ENCODE data around the gene MLLT10. TPM values are rescaled to one million over a fixed set of nuclear protein-coding genes. Genes with fewer than 3 reads are reported as not detected.
"Not testable (repeated sequence)": the region's sequence is repeated elsewhere in the genome, so short reads cannot be mapped to it uniquely, and the experiment has no call there.

The MLLT10 gene
- total RNA-seq, 1 experiment from 2014 or later, result 45.2 TPM

GRCh38 chr10:21535976-21536375, 1.9 kb downstream of the MLLT10 start:
- H3K27me3 ChIP-seq (ENCODE audit: insufficient read depth, low read length); BruUV-seq (replicated peaks); H3K9me3 ChIP-seq (ENCODE audit: control insufficient read depth in 1 of 2, insufficient read depth in 1 of 2, low read depth in 1 of 2, low read length in 2 of 2); RAD21 ChIA-PET (ENCODE audit: low non-redundant PET in 1 of 2, low total read pairs in 2 of 2, uncharacterized antibody in 2 of 2, unreplicated experiment in 2 of 2); H4K20me1 ChIP-seq (ENCODE audit: insufficient read depth); H2AFZ ChIP-seq (ENCODE audit: low read depth, low read length, poor library complexity, severe bottlenecking); DNase-seq (ENCODE audit: low read depth, low spot score); POLR2A ChIA-PET; H3K9me2 ChIP-seq (ENCODE audit: insufficient read depth); ATAC-seq; intact Hi-C loops (cut with micrococcal nuclease); CTCF ChIA-PET: not testable (repeated sequence)
- H3K79me2 ChIP-seq (ENCODE audit: insufficient read depth, low read length), result peaks cover 55% of the 10 kb centered on the region
- H3K4me3 ChIP-seq (replicated peaks in 1 of 2; ENCODE audit: low read depth in 1 of 2, low read length in 2 of 2), result peak overlapping the region; percentile 60 to 70; a peak in 2 of 4 replicates
- peak overlapping the region; percentile 76; the same call in 1 of the 2 replicates for H3K27ac ChIP-seq (ENCODE audit: low read depth, low read length)
- H3K36me3 ChIP-seq (ENCODE audit: control insufficient read depth in 1 of 2, insufficient read depth in 2 of 2, low read length in 2 of 2), result peaks cover 16 to 18% of the 10 kb centered on the region in 2 experiments; a peak in 3 of 4 replicates
- peaks cover 16 to 43% of the 10 kb centered on the region in 2 experiments; a peak in 3 of 4 replicates for H3K4me1 ChIP-seq (ENCODE audit: control insufficient read depth in 1 of 2, insufficient read depth in 2 of 2, low read length in 2 of 2)
- peak overlapping the region; percentile 69; the same call in 1 of the 2 replicates for H3K9ac ChIP-seq (ENCODE audit: low read length)
- H3K4me2 ChIP-seq (ENCODE audit: low read length), result peak overlapping the region; percentile 85

GRCh38 chr10:21536874-21537273, 2.8 kb downstream of the MLLT10 start:
- ChIA-PET POLR2A (no interaction called here), CTCF (interaction anchor here (1.5 kb wide), 1 partner anchor 40 kb away, joined by 6 read pairs; no protein-coding TSS in a partner anchor), RAD21 (ENCODE audit: low non-redundant PET in 1 of 2, low total read pairs in 2 of 2, uncharacterized antibody in 2 of 2, unreplicated experiment in 2 of 2) (no interaction called here)
- no peak overlapping the region; the same call in 1 of the 2 replicates for H3K27ac ChIP-seq (ENCODE audit: low read depth, low read length)
- peak overlapping the region; percentile 85; the same call in 1 of the 2 replicates for H3K4me2 ChIP-seq (ENCODE audit: low read length)
- no peaks in the 10 kb centered on the region for H3K9me3 ChIP-seq (ENCODE audit: control insufficient read depth in 1 of 2, insufficient read depth in 1 of 2, low read depth in 1 of 2, low read length in 2 of 2)
- peaks cover 64% of the 10 kb centered on the region for H3K79me2 ChIP-seq (ENCODE audit: insufficient read depth, low read length)
- H3K27me3 ChIP-seq (ENCODE audit: insufficient read depth, low read length), result no peaks in the 10 kb centered on the region
- H3K4me3 ChIP-seq (replicated peaks in 1 of 2; ENCODE audit: low read depth in 1 of 2, low read length in 2 of 2), result no peak overlapping the region
- intact Hi-C loops (cut with micrococcal nuclease), result no loop called here
- no peaks in the 10 kb centered on the region for H3K9me2 ChIP-seq (ENCODE audit: insufficient read depth)
- no peak overlapping the region for H2AFZ ChIP-seq (ENCODE audit: low read depth, low read length, poor library complexity, severe bottlenecking)
- peaks cover 13 to 38% of the 10 kb centered on the region in 2 experiments; a peak in 3 of 4 replicates for H3K4me1 ChIP-seq (ENCODE audit: control insufficient read depth in 1 of 2, insufficient read depth in 2 of 2, low read length in 2 of 2)
- no TSS peak for BruUV-seq (replicated peaks)
- DNase-seq (ENCODE audit: low read depth, low spot score) (no peak), ATAC-seq (no peak)
- H4K20me1 ChIP-seq (ENCODE audit: insufficient read depth), result no peaks in the 10 kb centered on the region
- no peak overlapping the region for H3K9ac ChIP-seq (ENCODE audit: low read length)
- peaks cover 21 to 25% of the 10 kb centered on the region in 2 experiments for H3K36me3 ChIP-seq (ENCODE audit: control insufficient read depth in 1 of 2, insufficient read depth in 2 of 2, low read length in 2 of 2)
- no peak for TF ChIP-seq TCF7L2 (IDR thresholded peaks at IDR 0.05; ENCODE audit: borderline replicate concordance, extremely low read depth, insufficient read depth, insufficient read length)

DNA sequence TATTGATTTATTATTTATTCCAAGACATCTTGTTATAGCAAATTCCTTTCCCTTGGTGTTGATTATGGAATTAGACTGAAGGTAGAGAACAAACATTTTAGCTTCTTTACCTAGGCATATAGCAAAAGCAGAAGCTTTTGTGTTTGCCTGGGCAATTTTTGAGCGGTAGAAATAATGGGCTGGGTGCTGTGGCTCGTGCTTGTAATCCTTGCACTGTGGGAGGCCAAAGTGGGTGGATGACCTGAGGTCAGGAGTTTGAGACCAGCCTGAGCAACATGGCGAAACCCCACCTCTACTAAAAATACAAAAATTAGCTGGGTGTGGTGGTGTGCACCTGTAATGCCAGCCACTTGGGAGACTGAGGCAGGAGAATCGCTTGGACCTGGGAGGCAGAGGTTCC, 6.7 kb downstream of the MLLT10 start:
- BruUV-seq (replicated peaks); H3K9ac ChIP-seq (ENCODE audit: low read length); H3K4me3 ChIP-seq (replicated peaks in 1 of 2; ENCODE audit: low read depth in 1 of 2, low read length in 2 of 2); H3K27me3 ChIP-seq (ENCODE audit: insufficient read depth, low read length); H4K20me1 ChIP-seq (ENCODE audit: insufficient read depth); H3K9me2 ChIP-seq (ENCODE audit: insufficient read depth); DNase-seq (ENCODE audit: low read depth, low spot score); ATAC-seq; POLR2A ChIA-PET; H2AFZ ChIP-seq (ENCODE audit: low read depth, low read length, poor library complexity, severe bottlenecking); H3K27ac ChIP-seq (ENCODE audit: low read depth, low read length); RAD21 ChIA-PET (ENCODE audit: low non-redundant PET in 1 of 2, low total read pairs in 2 of 2, uncharacterized antibody in 2 of 2, unreplicated experiment in 2 of 2); intact Hi-C loops (cut with micrococcal nuclease); H3K9me3 ChIP-seq (ENCODE audit: control insufficient read depth in 1 of 2, insufficient read depth in 1 of 2, low read depth in 1 of 2, low read length in 2 of 2); H3K4me2 ChIP-seq (ENCODE audit: low read length); CTCF ChIA-PET: not testable (repeated sequence)
- Histone ChIP-seq H3K79me2 (ENCODE audit: insufficient read depth, low read length) (peaks cover 94% of the 10 kb centered on the region), H3K4me1 (ENCODE audit: control insufficient read depth in 1 of 2, insufficient read depth in 2 of 2, low read length in 2 of 2) (peaks cover 3 to 14% of the 10 kb centered on the region in 2 experiments; a peak in 3 of 4 replicates), H3K36me3 (ENCODE audit: control insufficient read depth in 1 of 2, insufficient read depth in 2 of 2, low read length in 2 of 2) (peaks cover 55% of the 10 kb centered on the region in 2 experiments)
